Suprapubic skin (tissue), 4 donors: ENCODE measurements around the gene SESN2. TPM values are rescaled to one million over a fixed set of nuclear protein-coding genes. Genes with fewer than 3 reads are reported as not detected.
"Not testable (repeated sequence)": the region's sequence is repeated elsewhere in the genome, so short reads cannot be mapped to it uniquely, and the experiment has no call there.

ENCODE experiments used
- DNase-seq, 2 donors: peaks; one replicate each; pipeline ENCODE4 v3.0.0-alpha.2; 2019; ENCODE audit warnings: low spot score in 2 of 2
- H3K27ac ChIP-seq: fragments of 200-600 bp; sonication (generic); one replicate; pipeline ENCODE4 v1.5.1; 2019
- H3K27me3 ChIP-seq: fragments of 200-600 bp; sonication (generic); one replicate; pipeline ENCODE4 v1.5.1; 2019
- H3K36me3 ChIP-seq: fragments of 200-600 bp; sonication (generic); one replicate; pipeline ENCODE4 v1.5.1; 2019
- H3K4me1 ChIP-seq: fragments of 200-600 bp; sonication (generic); one replicate; pipeline ENCODE4 v1.5.1; 2019
- H3K4me3 ChIP-seq: fragments of 200-600 bp; sonication (generic); one replicate; pipeline ENCODE4 v1.5.1; 2019; ENCODE audit warnings: mild to moderate bottlenecking
- H3K9me3 ChIP-seq: fragments of 200-600 bp; sonication (generic); one replicate; pipeline ENCODE4 v1.5.1; 2019
- CTCF ChIP-seq, 2 donors: fragments of 200-600 bp in 1 of 2; fragments of 450-650 bp in 1 of 2; sonication (generic) in 1 of 2; IDR thresholded peaks; one replicate each; pipeline ENCODE4 v1.5.1; 2016 to 2019; ENCODE audit warnings: antibody characterized with exemption in 2 of 2, mild to moderate bottlenecking in 1 of 2, moderate library complexity in 1 of 2
- EP300 ChIP-seq: sonication (generic); formaldehyde crosslinking; IDR thresholded peaks from one replicate; pipeline ENCODE4 v1.6.1; 2017; ENCODE audit warnings: antibody characterized with exemption
- POLR2A ChIP-seq, 2 donors: fragments of 450-650 bp; IDR thresholded peaks; one replicate each; pipeline ENCODE4 v1.6.1; 2017; ENCODE audit warnings: antibody characterized with exemption in 2 of 2, mild to moderate bottlenecking in 2 of 2, moderate library complexity in 2 of 2
- POLR2AphosphoS5 ChIP-seq, 3 donors: sonication (generic); formaldehyde crosslinking; IDR thresholded peaks; one replicate each; pipeline ENCODE4 v1.6.1; 2017; ENCODE audit warnings: antibody characterized with exemption in 3 of 3
- WGBS: methylation state at CpG from one replicate; pipeline ENCODE4 v1.1.5; 2018; 5-methylcytosine and 5-hydroxymethylcytosine counted together
- total RNA-seq, 4 donors: library from RNA; depleted of rRNA; stranded (reverse); fragments of >200 nt; gene quantifications; one replicate each; pipeline ENCODE4 v1.1.0, GENCODE V29; 2016

The SESN2 gene
- total RNA-seq, 4 donors from 2014 or later = 7.4 to 12.1 (median 7.5) TPM

GRCh38 chr1:28323720-28324119 lies 64.4 kb downstream of the SESN2 start:
- Histone ChIP-seq H3K36me3 (no peaks in the 10 kb centered on the region), H3K9me3 (no peaks in the 10 kb centered on the region), H3K4me1 (peaks cover 8% of the 10 kb centered on the region), H3K27me3 (no peaks in the 10 kb centered on the region), H3K4me3 (no peak overlapping the region), H3K27ac (no peak overlapping the region)
- no peak for DNase-seq
- TF ChIP-seq EP300 = no peak
- no peak for TF ChIP-seq POLR2A (IDR thresholded peaks at IDR 0.05)
- no peak for TF ChIP-seq POLR2AphosphoS5 (IDR thresholded peaks at IDR 0.05)
- no peak for TF ChIP-seq CTCF (IDR thresholded peaks at IDR 0.05)
- 29% methylated on average over 3 of the region's 3 CpGs for WGBS

- Histone ChIP-seq H3K4me3 (no peak overlapping the region), H3K9me3 (no peaks in the 10 kb centered on the region), H3K27me3 (no peaks in the 10 kb centered on the region), H3K27ac (no peak overlapping the region), H3K4me1 (peaks cover 17% of the 10 kb centered on the region), H3K36me3 (peaks cover 6% of the 10 kb centered on the region)
- TF ChIP-seq EP300 (no peak), CTCF (IDR thresholded peaks at IDR 0.05) (no peak), POLR2A (IDR thresholded peaks at IDR 0.05) (no peak), POLR2AphosphoS5 (IDR thresholded peaks at IDR 0.05) (no peak)
- DNase-seq = no peak
Observed at GRCh38 chr1:28326515-28326914, 67.2 kb downstream of the SESN2 start.

GRCh38 chr1:28326984-28327383 lies 67.7 kb downstream of the SESN2 start:
- TF ChIP-seq CTCF (IDR thresholded peaks at IDR 0.05) (no peak), POLR2A (IDR thresholded peaks at IDR 0.05) (no peak), POLR2AphosphoS5 (IDR thresholded peaks at IDR 0.05) (no peak), EP300 (no peak)
- no peak for DNase-seq
- H3K36me3 ChIP-seq = peaks cover 10% of the 10 kb centered on the region
- H3K27me3 ChIP-seq = no peaks in the 10 kb centered on the region
- no peaks in the 10 kb centered on the region for H3K9me3 ChIP-seq
- H3K27ac ChIP-seq = no peak overlapping the region
- 77% methylated on average over 3 of the region's 3 CpGs for WGBS
- no peak overlapping the region for H3K4me3 ChIP-seq
- peaks cover 21% of the 10 kb centered on the region for H3K4me1 ChIP-seq

- not testable (repeated sequence) for H3K9me3 ChIP-seq, H3K27me3 ChIP-seq, DNase-seq, H3K27ac ChIP-seq, H3K4me3 ChIP-seq
- Histone ChIP-seq H3K36me3 (peaks cover 14% of the 10 kb centered on the region), H3K4me1 (peaks cover 21% of the 10 kb centered on the region)
- 92% methylated on average over 11 of the region's 11 CpGs for WGBS
Observed at GRCh38 chr1:28327431-28327830, 68.1 kb downstream of the SESN2 start.

- no peak for DNase-seq
- Histone ChIP-seq H3K27ac (peak overlapping the region; percentile 87), H3K4me1 (peaks cover 21% of the 10 kb centered on the region), H3K9me3 (no peaks in the 10 kb centered on the region), H3K36me3 (peaks cover 21% of the 10 kb centered on the region), H3K4me3 (peak overlapping the region; percentile 73), H3K27me3 (no peaks in the 10 kb centered on the region)
- no peak for TF ChIP-seq EP300
- no peak for TF ChIP-seq CTCF (IDR thresholded peaks at IDR 0.05)
- no peak for TF ChIP-seq POLR2A (IDR thresholded peaks at IDR 0.05)
- TF ChIP-seq POLR2AphosphoS5 (IDR thresholded peaks at IDR 0.05) = no peak
- 75% methylated on average over 16 of the region's 16 CpGs for WGBS
Observed at GRCh38 chr1:28328228-28328648, 68.9 kb downstream of the SESN2 start.
